B cell (primary cell): ENCODE data around the gene CYRIA. TPM values are rescaled to one million over a fixed set of nuclear protein-coding genes. Genes with fewer than 3 reads are reported as not detected.

Experiments used
- ATAC-seq: fragments of 200-7000 bp; cut with Tn5 transposase; one replicate; pipeline ENCODE4 v1.10.0; 2021; ENCODE audit warnings: low read depth, mild to moderate bottlenecking, moderate number of reproducible peaks, moderate library complexity
- CTCF ChIA-PET: fragments of 350-600 bp; sonication (Branson Sonifier 250); formaldehyde crosslinking; loops from one replicate; lab custom pipeline; 2021; ENCODE audit warnings: antibody characterized with exemption, inconsistent platforms; lab: Charles Lee
- POLR2A ChIA-PET: fragments of 350-600 bp; sonication (Branson Sonifier 250); formaldehyde crosslinking; loops from one replicate; lab custom pipeline; 2021; ENCODE audit warnings: antibody characterized with exemption; lab: Charles Lee
- DNase-seq: peaks from one replicate; pipeline ENCODE4 v3.0.0; 2013
- H2AFZ ChIP-seq: 2 replicates; pipeline ENCODE4 v1.6.1; 2012; ENCODE audit warnings: mild to moderate bottlenecking, low read depth, low read length; ENCODE audit not compliant: insufficient read depth, poor library complexity, severe bottlenecking
- H3K27ac ChIP-seq, 2 donors: 1 replicate in 1 of 2; 2 replicates in 1 of 2; pipeline ENCODE4 v1.5.1; 2012 to 2013; ENCODE audit warnings: low read length in 2 of 2, mild to moderate bottlenecking in 2 of 2, moderate library complexity in 1 of 2
- H3K27me3 ChIP-seq, 4 experiments: fragments of 200-600 bp in 1 of 4; sonication (generic) in 1 of 4; replicated peaks in 1 of 4; 1 replicate in 2 of 4; 2 replicates in 2 of 4; pipeline versions ENCODE4 v1.6.1 to v1.7.0; 2013 to 2016; ENCODE audit warnings: low read length in 3 of 4, mild to moderate bottlenecking in 2 of 4, mixed read lengths in 1 of 4, moderate library complexity in 1 of 4; ENCODE audit not compliant: insufficient read depth in 4 of 4, control insufficient read depth in 3 of 4; ENCODE audit errors: control extremely low read depth in 1 of 4
- H3K36me3 ChIP-seq, 2 experiments: replicated peaks in 1 of 2; 1 replicate in 1 of 2; 2 replicates in 1 of 2; pipeline versions ENCODE4 v1.6.1 to v1.7.1; 2013; ENCODE audit warnings: low read length in 1 of 2; ENCODE audit not compliant: insufficient read depth in 2 of 2, control insufficient read depth in 1 of 2; ENCODE audit errors: control extremely low read depth in 1 of 2, extremely low read depth in 1 of 2
- H3K4me1 ChIP-seq, 2 donors: fragments of 200-600 bp in 1 of 2; sonication (generic) in 1 of 2; 1 replicate in 1 of 2; 2 replicates in 1 of 2; pipeline versions ENCODE4 v1.5.1 to v1.6.1; 2013 to 2017; ENCODE audit warnings: low read length in 2 of 2; ENCODE audit not compliant: control insufficient read depth in 2 of 2, insufficient read depth in 2 of 2
- H3K4me2 ChIP-seq: replicated peaks from 2 replicates; pipeline ENCODE3; 2012; ENCODE audit warnings: mild to moderate bottlenecking, low read depth, low read length; ENCODE audit not compliant: poor library complexity, severe bottlenecking
- H3K4me3 ChIP-seq, 5 experiments: fragments of 200-600 bp in 1 of 5; sonication (generic) in 1 of 5; 1 replicate in 3 of 5; 2 replicates in 2 of 5; pipeline versions ENCODE4 v1.5.1 to v1.7.0; 2011 to 2016; ENCODE audit warnings: low read length in 4 of 5, mild to moderate bottlenecking in 4 of 5, low read depth in 2 of 5, control low read depth in 1 of 5, moderate library complexity in 1 of 5; ENCODE audit not compliant: insufficient read depth in 1 of 5; ENCODE audit errors: control extremely low read depth in 1 of 5, extremely low read depth in 1 of 5
- H3K79me2 ChIP-seq: fragments of 200-600 bp; sonication (generic); one replicate; pipeline ENCODE4 v1.6.0; 2016; ENCODE audit warnings: low read length; ENCODE audit not compliant: control insufficient read depth, insufficient read depth
- H3K9ac ChIP-seq: fragments of 200-600 bp; sonication (generic); 2 replicates; pipeline ENCODE4 v1.6.1; 2017; ENCODE audit warnings: mild to moderate bottlenecking, low read length, moderate library complexity
- H3K9me3 ChIP-seq, 3 donors: one replicate each; pipeline versions ENCODE4 v1.6.1 to v1.7.1; 2013; ENCODE audit warnings: low read length in 2 of 3; ENCODE audit not compliant: control insufficient read depth in 2 of 3, insufficient read depth in 1 of 3; ENCODE audit errors: control extremely low read depth in 1 of 3
- H4K20me1 ChIP-seq: 2 replicates; pipeline ENCODE4 v1.6.0; 2012; ENCODE audit warnings: mild to moderate bottlenecking, low read length; ENCODE audit not compliant: insufficient read depth, control insufficient read depth, poor library complexity, severe bottlenecking
- H3K27ac Mint-ChIP-seq: one replicate; pipeline ENCODE4 v1.8.0; 2021; ENCODE audit warnings: mixed read lengths
- H3K27me3 Mint-ChIP-seq: one replicate; pipeline ENCODE4 v1.8.0; 2021; ENCODE audit warnings: mixed read lengths
- H3K4me1 Mint-ChIP-seq: one replicate; pipeline ENCODE4 v1.8.0; 2021; ENCODE audit warnings: mixed read lengths
- H3K4me3 Mint-ChIP-seq: one replicate; pipeline ENCODE4 v1.8.0; 2021; ENCODE audit warnings: mixed read lengths
- H3K9me3 Mint-ChIP-seq: one replicate; pipeline ENCODE4 v1.8.0; 2022; ENCODE audit warnings: mixed read lengths; ENCODE audit not compliant: insufficient read depth
- EZH2 ChIP-seq: IDR thresholded peaks from 2 replicates; pipeline ENCODE4 v1.6.1; 2012; ENCODE audit warnings: borderline replicate concordance, low read depth, mild to moderate bottlenecking, moderate library complexity, low read length; ENCODE audit not compliant: insufficient read depth, poor library complexity, severe bottlenecking
- WGBS: methylation state at CpG from one replicate; pipeline ENCODE4 v1.1.5; 2013; ENCODE audit warnings: missing lambda C conversion rate; ENCODE audit not compliant: insufficient coverage; 5-methylcytosine and 5-hydroxymethylcytosine counted together
- intact Hi-C: fragments of 100-400 bp; cut with micrococcal nuclease; formaldehyde crosslinking; loops from one replicate; pipeline ENCODE4 v1.10.0; 2022
- polyA plus RNA-seq: library from polyadenylated mRNA; depleted of rRNA; stranded (reverse); fragments of >200 nt; gene quantifications from 2 replicates; pipeline ENCODE4 v1.2.3, GENCODE V29; 2012
- total RNA-seq, 2 donors: library from RNA; stranded (reverse); fragments of 120-200 nt in 1 of 2; gene quantifications; 1 replicate in 1 of 2; 2 replicates in 1 of 2; pipeline versions ENCODE4 v1.2.3 to v1.2.4, GENCODE V29; 2013 to 2022
- TF ChIP-seq, protein P1 (sequence below): fragments of 200-600 bp; IDR thresholded peaks from one replicate; pipeline ENCODE4 v1.8.0; 2022; ENCODE audit warnings: antibody characterized with exemption, mild to moderate bottlenecking

Gene CYRIA
- total and polyA plus RNA-seq, 2 donors (not counting 1 experiment from before 2014, with no cell fraction given), result 16.8 to 58.8 TPM

DNA sequence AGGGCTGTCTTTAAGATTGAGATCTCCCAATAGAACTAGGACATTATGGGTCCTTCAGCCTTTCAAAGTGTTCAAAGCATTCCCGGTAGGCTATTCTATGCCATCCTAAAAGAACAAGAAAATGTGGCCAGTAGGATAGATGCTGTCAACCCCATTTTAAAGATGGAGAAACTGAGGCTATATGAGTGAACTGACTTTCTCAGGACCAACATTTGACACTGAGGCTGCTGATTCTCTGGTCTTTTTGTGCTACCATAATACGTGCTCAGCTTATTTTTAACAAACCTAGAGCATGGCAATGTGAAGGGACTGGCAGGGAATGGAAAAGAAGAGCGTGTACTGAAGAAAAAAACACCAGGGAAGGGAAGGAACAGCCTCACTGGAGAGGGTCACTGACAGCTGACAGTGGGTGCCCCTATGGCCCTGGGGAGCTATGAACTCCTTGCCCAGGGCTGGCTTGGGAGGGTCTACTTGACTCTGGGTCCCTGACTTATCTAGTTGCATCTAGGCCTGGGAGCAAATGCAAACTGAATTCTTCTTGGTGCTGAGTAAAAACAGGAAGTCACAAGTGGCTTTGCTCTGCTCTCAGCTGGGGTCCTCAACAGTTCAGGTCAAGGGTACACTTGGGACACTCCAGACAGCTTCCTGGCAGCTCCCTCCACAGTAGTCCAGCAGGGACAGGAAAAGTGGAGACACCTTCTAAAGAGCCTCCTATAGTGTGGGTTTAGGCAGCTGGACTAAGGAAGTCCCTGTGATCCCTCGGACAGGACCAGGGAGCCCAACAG lies 2.3 kb downstream of the CYRIA start:
- peak overlapping the region; percentile 55 to 97 (median 91) for H3K4me3 ChIP-seq
- H2AFZ ChIP-seq, result no peak overlapping the region
- TF ChIP-seq, protein P1, sequence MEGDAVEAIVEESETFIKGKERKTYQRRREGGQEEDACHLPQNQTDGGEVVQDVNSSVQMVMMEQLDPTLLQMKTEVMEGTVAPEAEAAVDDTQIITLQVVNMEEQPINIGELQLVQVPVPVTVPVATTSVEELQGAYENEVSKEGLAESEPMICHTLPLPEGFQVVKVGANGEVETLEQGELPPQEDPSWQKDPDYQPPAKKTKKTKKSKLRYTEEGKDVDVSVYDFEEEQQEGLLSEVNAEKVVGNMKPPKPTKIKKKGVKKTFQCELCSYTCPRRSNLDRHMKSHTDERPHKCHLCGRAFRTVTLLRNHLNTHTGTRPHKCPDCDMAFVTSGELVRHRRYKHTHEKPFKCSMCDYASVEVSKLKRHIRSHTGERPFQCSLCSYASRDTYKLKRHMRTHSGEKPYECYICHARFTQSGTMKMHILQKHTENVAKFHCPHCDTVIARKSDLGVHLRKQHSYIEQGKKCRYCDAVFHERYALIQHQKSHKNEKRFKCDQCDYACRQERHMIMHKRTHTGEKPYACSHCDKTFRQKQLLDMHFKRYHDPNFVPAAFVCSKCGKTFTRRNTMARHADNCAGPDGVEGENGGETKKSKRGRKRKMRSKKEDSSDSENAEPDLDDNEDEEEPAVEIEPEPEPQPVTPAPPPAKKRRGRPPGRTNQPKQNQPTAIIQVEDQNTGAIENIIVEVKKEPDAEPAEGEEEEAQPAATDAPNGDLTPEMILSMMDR, result no peak
- no peak for TF ChIP-seq EZH2
- H3K4me1 Mint-ChIP-seq, result peaks cover 80% of the 10 kb centered on the region
- H3K36me3 ChIP-seq, result peaks cover 0 to 11% of the 10 kb centered on the region in 2 experiments
- H3K9me3 Mint-ChIP-seq, result no peaks in the 10 kb centered on the region
- peaks cover 0 to 3% (median 0%) of the 10 kb centered on the region in 3 donors for H3K9me3 ChIP-seq
- H3K27me3 ChIP-seq, result no peaks in the 10 kb centered on the region
- peak overlapping the region; percentile 98 for H3K4me2 ChIP-seq
- no peaks in the 10 kb centered on the region for H3K27me3 Mint-ChIP-seq
- H3K4me3 Mint-ChIP-seq, result peak overlapping the region; percentile 92
- ChIA-PET POLR2A (interaction anchor here (2.4 kb wide), 1 partner anchor 41 kb away, joined by 8 read pairs; no protein-coding TSS in a partner anchor), CTCF (interaction anchor here (1.4 to 3.7 kb wide), 5 partner anchors 10 to 94 kb away, joined by 4 to 27 read pairs (median 10); no protein-coding TSS in a partner anchor)
- no peak for ATAC-seq
- H3K79me2 ChIP-seq, result peaks cover 80% of the 10 kb centered on the region
- H3K9ac ChIP-seq, result peak overlapping the region; percentile 97
- 83% methylated on average over 1 of the region's 4 CpGs for WGBS
- H3K27ac ChIP-seq, result peak overlapping the region; percentile 72 to 87
- intact Hi-C loops, result loop anchor here (1.0 to 5.0 kb wide), 2 partner anchors 8 to 1089 kb away; partner anchors contain the start of genes GEN1 and SMC6
- H3K27ac Mint-ChIP-seq, result peak overlapping the region; percentile 95
- peaks cover 69 to 79% of the 10 kb centered on the region in 2 donors for H3K4me1 ChIP-seq
- no peaks in the 10 kb centered on the region for H4K20me1 ChIP-seq
- peak; percentile 55 for DNase-seq
